Measurements from ENCODE around the gene NTRK3. TPM values are rescaled to one million over a fixed set of nuclear protein-coding genes. Genes with fewer than 3 reads are reported as not detected.

The NTRK3 gene
- polyA plus RNA-seq, 1 donor (not counting 4 experiments of a cell fraction or from before 2014, with no cell fraction given) = not detected

- Histone ChIP-seq H3K4me3 (ENCODE audit: control insufficient read depth in 2 of 3, extremely low read depth in 1 of 3, insufficient read depth in 2 of 3, low read depth in 1 of 3, low read length in 3 of 3) (no peak overlapping the region), H3K4me2 (ENCODE audit: control insufficient read depth, extremely low read depth, insufficient read depth, low read depth, low read length) (no peak overlapping the region), H2AFZ (ENCODE audit: control insufficient read depth, low read length) (no peak overlapping the region), H3K79me2 (ENCODE audit: control insufficient read depth, insufficient read depth, low read length) (no peaks in the 10 kb centered on the region), H3K9ac (ENCODE audit: control insufficient read depth, extremely low read depth, insufficient read depth, low read length) (no peak overlapping the region), H3K9me3 (ENCODE audit: control insufficient read depth, low read depth, low read length) (no peaks in the 10 kb centered on the region), H4K20me1 (ENCODE audit: control insufficient read depth, extremely low read depth, insufficient read depth, low read length) (no peaks in the 10 kb centered on the region), H3K36me3 (ENCODE audit: control insufficient read depth in 2 of 2, extremely low read depth in 1 of 2, insufficient read depth in 2 of 2, low read length in 2 of 2) (no peaks in the 10 kb centered on the region), H3K27ac (ENCODE audit: control insufficient read depth, insufficient read depth, low read length) (no peak overlapping the region), H3K9me1 (ENCODE audit: control insufficient read depth, extremely low read depth, insufficient read depth, low read length) (no peaks in the 10 kb centered on the region), H3K27me3 (ENCODE audit: control insufficient read depth, extremely low read depth, insufficient read depth, low read length) (no peaks in the 10 kb centered on the region), H3K4me1 (ENCODE audit: control insufficient read depth, extremely low read depth, insufficient read depth, low read length) (no peaks in the 10 kb centered on the region)
- no peak for DNase-seq (ENCODE audit: low read depth, low spot score)
- dilution Hi-C loops (cut with MboI; ENCODE audit: extremely low pct_ligation_motif_present, low sequenced_read_pairs) = no loop called here
- FAIRE-seq = no peak
- no peak for TF ChIP-seq CTCF (optimal IDR thresholded peaks at IDR 0.05 in 1 of 3, IDR thresholded peaks at IDR 0.05 in 1 of 3, conservative IDR thresholded peaks at IDR 0.05 in 1 of 3; ENCODE audit: extremely low read depth in 1 of 3, insufficient read depth in 2 of 3, low read length in 3 of 3)
- no peak for TF ChIP-seq EZH2 (IDR thresholded peaks at IDR 0.05; ENCODE audit: low read length)
These were observed 156.4 kb downstream of the NTRK3 start for GRCh38 chr15:88100181-88100580.

GRCh38 chr15:88098361-88098760, 158.2 kb downstream of the NTRK3 start:
- H3K27ac ChIP-seq (ENCODE audit: control insufficient read depth, insufficient read depth, low read length) = no peak overlapping the region
- H2AFZ ChIP-seq (ENCODE audit: control insufficient read depth, low read length) = no peak overlapping the region
- no peaks in the 10 kb centered on the region for H3K36me3 ChIP-seq (ENCODE audit: control insufficient read depth in 2 of 2, extremely low read depth in 1 of 2, insufficient read depth in 2 of 2, low read length in 2 of 2)
- H3K27me3 ChIP-seq (ENCODE audit: control insufficient read depth, extremely low read depth, insufficient read depth, low read length) = no peaks in the 10 kb centered on the region
- H3K9ac ChIP-seq (ENCODE audit: control insufficient read depth, extremely low read depth, insufficient read depth, low read length) = no peak overlapping the region
- dilution Hi-C loops (cut with MboI; ENCODE audit: extremely low pct_ligation_motif_present, low sequenced_read_pairs) = no loop called here
- H3K9me3 ChIP-seq (ENCODE audit: control insufficient read depth, low read depth, low read length) = no peaks in the 10 kb centered on the region
- H3K4me1 ChIP-seq (ENCODE audit: control insufficient read depth, extremely low read depth, insufficient read depth, low read length) = no peaks in the 10 kb centered on the region
- no peak overlapping the region for H3K4me3 ChIP-seq (ENCODE audit: control insufficient read depth in 2 of 3, extremely low read depth in 1 of 3, insufficient read depth in 2 of 3, low read depth in 1 of 3, low read length in 3 of 3)
- H3K79me2 ChIP-seq (ENCODE audit: control insufficient read depth, insufficient read depth, low read length) = no peaks in the 10 kb centered on the region
- FAIRE-seq (no peak), DNase-seq (ENCODE audit: low read depth, low spot score) (no peak)
- H3K9me1 ChIP-seq (ENCODE audit: control insufficient read depth, extremely low read depth, insufficient read depth, low read length) = no peaks in the 10 kb centered on the region
- no peak overlapping the region for H3K4me2 ChIP-seq (ENCODE audit: control insufficient read depth, extremely low read depth, insufficient read depth, low read depth, low read length)
- TF ChIP-seq CTCF (optimal IDR thresholded peaks at IDR 0.05 in 1 of 3, IDR thresholded peaks at IDR 0.05 in 1 of 3, conservative IDR thresholded peaks at IDR 0.05 in 1 of 3; ENCODE audit: extremely low read depth in 1 of 3, insufficient read depth in 2 of 3, low read length in 3 of 3) (no peak), EZH2 (IDR thresholded peaks at IDR 0.05; ENCODE audit: low read length) (no peak)
- H4K20me1 ChIP-seq (ENCODE audit: control insufficient read depth, extremely low read depth, insufficient read depth, low read length) = no peaks in the 10 kb centered on the region
